GM19023 (cell line): ENCODE results near the gene SRSF4.
"Not testable (repeated sequence)": the region's sequence is repeated elsewhere in the genome, so short reads cannot be mapped to it uniquely, and the experiment has no call there.

Source experiments
- ATAC-seq: cut with Tn5 transposase; IDR thresholded peaks from one replicate; pipeline ENCODE4 v1.9.1; 2021; ENCODE audit warnings: mild to moderate bottlenecking, moderate library complexity; ENCODE audit not compliant: unreplicated experiment

SRSF4 gene

DNA sequence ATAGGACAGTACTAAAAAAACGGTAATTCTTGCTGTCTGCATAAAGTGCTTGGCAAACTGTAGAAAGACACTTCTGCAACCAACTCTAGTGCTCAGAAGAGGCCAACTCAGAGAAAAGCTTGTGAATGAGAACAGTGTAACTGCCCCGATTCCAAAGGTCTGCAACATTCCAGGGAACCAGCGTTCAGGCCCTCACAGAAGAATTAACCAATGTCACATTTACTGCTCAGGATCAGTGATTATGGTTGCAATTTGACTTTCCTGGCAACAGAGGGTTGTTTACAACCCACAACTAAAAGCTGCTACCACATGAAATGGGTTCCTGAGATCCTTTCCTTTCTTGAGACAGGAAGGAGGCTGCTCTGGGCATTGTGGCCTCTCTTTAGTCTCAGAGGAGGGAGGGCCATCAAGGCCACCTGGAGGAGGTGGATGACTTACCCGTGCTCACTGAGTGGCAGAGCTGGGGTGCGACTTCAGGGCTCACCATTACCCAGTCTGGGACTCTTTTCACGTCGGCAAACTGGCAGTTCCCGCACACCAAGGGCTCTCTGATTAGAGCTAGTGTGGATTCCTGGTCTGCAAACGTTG, 15.3 kb downstream of the SRSF4 start:
- ATAC-seq, result no peak

DNA sequence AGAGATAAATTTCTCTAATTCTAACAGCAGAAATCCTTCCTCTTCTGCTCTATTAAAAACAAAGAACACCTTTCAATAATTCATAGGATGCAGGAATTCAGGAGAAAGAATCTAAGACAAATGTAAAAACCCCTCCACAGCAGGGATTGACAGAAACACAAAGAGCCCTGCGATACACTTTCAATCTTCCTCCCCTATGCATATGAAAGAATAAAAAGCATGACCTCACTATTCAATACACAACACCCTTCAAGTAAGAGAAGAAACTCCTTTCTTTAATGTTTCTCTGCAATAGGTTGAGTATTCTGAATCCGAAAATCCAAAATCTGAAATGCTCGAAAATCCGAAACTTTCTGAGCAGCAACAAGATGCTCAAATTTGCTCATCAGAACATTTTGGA, 17.1 kb downstream of the SRSF4 start:
- ATAC-seq, result no peak

DNA sequence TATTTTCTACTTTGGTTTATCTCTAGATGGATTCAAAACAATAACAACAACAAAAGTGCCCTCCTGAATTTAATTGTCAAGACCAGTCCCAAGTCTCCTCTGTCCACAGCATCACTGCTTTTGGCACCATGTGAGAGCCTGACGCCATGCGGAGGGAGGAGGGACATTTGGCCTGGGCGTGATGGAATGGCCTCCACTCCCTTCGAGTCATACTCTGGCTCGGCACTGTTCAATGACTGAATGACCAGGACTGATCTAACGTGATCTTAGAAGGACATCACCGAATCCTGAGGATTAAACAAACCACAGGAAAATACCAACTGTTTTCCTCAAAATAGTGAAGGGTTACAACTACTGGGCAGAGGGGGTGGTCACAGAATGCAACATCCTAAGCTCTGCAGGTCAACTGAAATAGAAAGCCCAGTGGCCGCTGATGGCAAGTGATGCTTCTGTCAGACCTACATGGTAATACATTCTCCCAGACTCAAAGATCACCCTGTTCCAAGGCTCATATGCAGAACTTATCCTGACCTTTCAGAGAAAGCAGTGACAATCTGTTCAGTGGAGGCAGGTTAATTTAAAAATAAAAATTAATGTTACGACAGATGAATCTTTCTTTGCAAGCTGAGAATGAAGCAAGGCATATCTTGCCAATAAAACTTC, 19.1 kb downstream of the SRSF4 start:
- ATAC-seq, result no peak

DNA sequence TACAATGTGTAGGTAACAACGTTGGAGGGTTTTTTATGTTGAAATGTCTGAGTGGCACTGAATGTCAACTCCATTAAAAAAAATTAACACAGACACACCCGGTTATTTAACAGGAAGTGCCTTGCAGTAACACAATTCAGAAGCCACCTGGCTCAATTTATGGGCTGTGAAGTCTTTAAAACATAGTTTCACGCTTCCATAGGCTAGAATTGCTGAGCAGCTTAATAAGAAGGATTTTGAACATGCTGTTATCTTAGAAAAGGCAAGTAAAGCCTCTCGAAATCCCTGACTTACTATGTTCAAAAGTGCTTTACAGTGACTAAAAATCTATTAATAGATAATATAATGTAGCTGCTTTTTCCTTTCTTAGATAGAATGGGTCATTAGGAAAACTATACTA, 19.7 kb downstream of the SRSF4 start:
- ATAC-seq, result no peak

DNA sequence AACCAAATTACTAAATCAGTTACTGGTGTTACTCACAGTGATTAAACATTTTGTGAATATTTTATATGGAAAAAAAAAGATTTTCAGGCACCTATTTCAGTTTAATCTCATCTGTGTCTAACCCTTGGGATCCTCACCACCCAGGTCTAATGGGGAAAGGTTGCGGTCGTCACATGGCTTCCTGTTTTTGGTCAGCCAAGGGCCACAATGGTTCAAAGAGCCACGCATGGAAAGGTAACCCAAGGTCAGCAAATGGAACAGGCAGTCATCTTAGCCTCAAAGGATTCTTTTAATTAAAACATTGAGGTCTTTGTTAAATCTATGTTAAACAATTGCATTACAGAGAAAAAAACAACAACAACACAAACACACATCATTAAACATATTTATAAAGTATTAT, 21.9 kb downstream of the SRSF4 start:
- no peak for ATAC-seq

DNA sequence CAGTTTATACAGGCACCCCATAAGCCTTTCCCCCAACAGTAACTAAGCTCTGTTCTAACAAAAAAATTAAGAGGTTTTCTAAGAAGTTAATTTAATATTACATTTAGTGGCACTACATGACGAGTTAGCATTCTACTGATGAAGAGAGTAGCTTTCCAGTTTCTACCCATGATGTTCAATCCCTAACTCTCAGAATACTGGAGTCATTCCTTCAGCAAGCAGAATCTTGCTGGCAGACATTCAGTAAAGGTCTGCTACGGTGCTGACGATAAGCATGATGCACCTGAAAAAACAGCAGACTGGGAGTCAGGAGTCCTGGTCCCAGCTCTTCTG, 24.5 kb downstream of the SRSF4 start:
- no peak for ATAC-seq

DNA sequence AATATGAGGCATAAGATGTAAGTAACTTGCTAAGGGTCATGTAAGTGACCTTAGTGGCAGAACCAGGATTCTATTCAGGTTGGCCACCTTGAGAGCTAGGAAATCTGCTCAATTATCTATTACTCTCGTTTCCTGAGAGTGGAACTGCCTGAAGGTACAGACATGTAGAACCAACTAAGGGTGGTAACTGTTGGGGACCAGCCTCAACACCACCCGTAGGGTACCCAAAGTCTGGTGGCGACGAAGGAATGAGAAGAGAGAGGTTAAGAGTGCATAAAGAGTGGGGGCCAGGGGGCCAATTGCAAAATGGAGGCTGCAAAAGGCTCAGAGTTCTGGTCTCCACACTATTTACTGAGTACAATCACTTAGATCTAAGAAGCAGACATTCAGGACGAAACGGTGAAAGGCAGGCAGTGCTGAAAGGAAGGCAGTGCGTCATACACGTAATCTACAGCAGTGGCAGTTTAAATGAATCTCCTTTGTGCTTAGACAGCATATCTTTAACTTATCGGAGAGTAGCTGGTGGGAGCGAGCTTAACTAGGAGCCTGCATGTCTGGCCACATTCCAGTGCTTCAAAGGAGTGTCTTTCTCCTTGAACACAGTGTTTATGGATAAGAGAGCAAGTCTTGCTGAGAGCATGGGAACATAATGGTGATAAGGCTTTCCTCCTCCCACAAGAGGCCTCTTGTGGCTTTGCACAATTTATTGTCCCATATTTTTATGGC, 25.0 kb downstream of the SRSF4 start:
- no peak for ATAC-seq

DNA sequence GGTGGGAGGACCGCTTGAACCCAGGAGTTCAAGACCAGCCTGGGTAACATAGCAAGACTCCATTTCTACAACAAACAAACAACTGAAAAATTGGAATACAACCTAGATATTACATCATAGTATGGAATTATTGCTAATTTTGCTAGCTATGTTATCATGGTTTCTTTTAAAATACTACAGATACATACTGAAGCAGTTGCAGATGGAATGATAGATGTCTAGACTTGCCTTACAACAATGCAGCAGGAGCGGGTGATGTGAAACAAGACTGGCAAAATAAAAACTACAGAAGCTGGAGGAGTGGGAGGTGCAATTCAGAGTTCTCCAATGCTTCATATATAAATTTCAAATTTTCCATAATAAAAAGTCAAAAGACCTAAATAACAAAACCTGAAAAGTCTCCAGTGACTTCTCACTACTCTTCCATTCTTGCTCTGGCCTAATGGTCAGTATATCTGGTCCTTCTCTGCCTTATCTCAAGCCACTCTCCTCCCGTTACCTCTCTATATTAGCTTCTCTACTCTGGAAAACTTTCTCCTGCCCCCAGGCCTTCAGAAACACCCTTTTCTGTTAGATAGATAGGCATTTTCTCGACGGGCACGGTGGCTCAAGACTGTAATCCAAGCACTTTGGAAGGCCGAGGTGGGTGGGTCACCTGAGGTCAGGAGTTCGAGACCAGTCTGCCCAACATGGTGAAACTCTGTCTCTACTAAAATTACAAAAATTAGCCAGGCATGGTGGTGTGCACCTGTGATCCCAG, 29.5 kb downstream of the SRSF4 start:
- no peak for ATAC-seq

DNA sequence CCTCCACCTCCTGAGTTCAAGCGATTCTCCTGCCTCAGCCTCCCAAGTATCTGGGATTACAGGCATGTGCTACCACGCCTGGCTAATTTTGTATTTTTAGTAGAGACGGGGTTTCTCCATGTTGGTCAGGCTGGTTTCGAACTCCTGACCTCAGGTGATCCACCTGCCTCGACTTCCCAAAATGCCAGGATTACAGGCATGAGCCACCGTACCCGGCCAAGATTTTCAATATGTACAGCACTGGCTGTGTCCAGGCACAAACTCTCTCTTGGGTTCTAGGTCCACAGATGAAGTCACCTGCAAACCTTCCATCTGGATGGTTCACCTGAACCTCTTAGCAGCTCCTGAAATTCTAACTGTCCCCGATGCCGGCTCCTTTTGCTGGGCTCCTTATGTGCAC, 31.4 kb downstream of the SRSF4 start:
- ATAC-seq, result not testable (repeated sequence)

DNA sequence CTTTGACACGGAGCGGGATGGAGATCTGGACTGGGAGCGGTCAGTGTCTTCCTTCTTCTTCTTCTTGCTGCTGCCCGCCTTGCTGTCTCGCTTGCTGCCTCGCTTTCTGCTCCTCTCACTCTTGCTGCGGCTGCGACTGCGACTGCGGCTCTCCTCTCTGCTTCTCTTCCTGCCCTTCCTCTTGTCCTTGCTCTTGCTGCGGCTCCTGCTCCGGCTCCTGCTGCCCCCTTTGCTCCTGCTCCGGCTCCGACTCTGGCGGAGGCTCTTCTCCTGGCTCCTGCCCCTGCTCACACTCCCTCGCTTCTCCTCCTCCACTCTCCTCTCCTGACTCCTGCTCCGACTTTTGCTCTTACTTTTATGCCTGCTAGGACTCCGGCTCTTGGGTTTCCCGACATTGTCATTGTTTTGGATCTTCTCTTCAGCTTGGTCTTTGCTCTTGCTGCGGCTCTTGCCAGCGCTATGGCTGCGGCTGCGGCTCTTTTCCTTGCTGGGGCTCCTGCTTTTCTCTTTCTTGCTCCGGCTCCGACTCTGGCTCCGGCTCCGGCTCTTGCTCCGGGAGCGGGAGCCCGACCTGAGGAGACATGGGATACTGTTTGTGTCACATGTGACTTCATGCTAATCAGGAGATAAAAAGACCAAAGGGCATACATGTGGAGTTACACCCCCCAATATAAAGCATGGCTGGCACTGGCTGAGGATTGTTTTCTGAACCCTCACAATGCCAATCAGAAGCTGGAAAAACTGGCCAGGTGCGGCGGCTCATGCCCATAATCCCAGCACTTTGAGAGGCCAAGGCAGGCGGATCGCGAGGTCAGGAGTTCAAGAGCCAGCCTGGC, 32.8 kb downstream of the SRSF4 start:
- no peak for ATAC-seq

DNA sequence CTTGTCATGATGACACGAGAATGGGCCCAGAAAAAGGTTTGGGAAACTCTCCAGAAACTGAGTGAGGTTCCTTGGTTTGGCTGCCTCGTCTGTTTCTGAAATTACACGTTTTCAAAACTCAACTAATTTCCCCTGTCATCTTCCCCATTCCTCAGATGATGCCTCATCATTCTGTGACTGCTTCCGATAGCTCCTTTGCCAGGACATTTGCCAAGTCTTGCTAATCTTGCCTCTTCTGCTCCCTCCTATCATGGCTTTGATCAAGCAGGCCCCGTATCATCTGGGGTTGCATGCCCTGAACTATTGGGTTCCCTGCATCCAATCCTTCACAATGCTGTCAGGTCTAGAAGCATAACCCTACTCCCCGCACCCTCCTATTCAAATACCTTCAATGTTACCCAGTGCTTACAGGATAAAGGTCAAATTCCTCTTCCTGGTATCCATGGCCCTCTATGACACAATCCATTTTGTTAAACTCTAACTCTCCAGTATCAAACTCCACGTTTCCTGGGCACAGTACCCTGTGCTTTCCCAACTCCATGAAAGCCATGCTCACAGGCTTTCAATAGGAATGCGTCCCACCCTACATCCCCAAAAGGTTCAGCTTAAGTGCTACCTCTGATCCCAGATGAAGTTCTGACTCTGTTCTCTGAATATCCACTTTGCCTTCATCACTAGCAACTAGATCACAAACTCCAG, 35.8 kb downstream of the SRSF4 start:
- no peak for ATAC-seq

DNA sequence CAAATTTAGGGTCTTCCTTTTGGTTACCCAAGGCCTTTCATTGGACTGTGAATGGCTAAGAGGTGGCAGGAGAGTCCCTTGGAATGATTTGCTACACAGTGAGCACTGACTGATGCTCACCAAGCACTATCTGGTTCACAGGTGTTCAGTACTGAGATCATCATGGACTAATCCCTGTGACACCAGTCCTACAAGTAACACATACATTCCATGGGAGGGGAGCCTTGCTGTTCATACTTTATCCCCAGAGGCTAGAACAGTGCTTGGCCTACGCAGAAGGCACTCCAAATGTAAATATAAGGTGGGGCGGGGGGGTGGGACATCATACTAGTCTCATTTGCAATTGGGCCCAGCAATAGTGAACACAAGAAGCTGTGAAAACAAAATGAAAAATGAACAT, 37.5 kb downstream of the SRSF4 start:
- no peak for ATAC-seq

DNA sequence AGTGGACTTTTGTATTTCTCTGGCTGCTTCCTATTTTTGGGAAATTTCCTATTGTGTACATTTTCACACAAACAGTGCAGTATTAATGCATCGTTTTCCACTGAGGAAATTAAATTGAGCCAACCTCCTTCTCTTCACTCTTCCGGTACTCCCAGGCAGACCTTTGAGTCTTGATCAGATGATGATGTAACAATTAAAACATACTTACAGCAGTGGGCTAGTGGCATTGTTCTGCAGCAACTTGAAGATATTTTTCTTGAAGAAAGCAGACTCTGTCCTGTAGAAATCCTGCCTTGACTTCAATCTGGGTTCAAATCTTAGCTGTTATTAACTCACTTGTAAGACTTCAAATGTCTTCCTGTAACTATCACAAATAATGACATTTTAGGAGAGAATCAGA, 39.0 kb downstream of the SRSF4 start:
- no peak for ATAC-seq

DNA sequence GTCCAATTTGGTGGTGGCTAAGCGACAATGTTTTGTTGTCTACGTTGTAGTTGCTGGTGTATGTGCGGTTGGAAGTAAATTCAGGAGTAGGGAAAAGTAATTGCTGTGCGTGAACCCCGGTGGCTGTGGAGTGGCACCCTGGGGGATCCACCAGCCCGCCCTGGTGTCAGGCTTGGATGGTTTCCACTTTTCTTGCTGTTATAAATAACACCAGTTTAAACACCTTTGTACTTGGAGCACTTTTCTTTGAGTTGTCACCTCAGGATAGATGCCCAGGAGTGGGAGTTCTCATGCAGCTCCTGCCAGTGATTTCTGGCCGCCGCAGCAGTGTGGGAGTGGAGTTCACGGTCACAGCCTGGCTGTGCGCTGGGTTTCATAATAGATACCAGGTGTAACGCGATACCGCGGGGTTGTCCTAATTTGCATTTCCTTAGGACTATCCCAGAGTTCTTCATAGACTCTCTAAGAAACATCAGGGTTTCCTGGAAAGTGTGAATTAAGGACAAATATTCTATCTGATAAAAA, 45.2 kb downstream of the SRSF4 start:
- no peak for ATAC-seq

DNA sequence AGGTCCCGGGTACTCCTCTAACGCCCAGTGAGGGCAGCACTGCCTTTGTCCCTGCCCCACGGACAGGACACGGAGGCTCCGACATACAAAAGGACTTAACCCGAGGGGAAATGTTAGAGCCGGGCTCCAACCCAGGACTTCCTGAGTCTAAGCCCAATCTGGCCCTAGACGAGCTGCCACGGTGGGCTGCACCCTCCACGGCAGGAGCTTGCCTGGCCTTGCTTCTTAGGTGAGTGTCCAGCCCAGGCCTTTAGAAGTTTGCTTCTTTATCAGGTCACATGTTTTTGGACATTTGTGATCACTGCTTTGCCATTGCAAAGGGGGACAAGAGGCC, 47.0 kb downstream of the SRSF4 start:
- no peak for ATAC-seq

DNA sequence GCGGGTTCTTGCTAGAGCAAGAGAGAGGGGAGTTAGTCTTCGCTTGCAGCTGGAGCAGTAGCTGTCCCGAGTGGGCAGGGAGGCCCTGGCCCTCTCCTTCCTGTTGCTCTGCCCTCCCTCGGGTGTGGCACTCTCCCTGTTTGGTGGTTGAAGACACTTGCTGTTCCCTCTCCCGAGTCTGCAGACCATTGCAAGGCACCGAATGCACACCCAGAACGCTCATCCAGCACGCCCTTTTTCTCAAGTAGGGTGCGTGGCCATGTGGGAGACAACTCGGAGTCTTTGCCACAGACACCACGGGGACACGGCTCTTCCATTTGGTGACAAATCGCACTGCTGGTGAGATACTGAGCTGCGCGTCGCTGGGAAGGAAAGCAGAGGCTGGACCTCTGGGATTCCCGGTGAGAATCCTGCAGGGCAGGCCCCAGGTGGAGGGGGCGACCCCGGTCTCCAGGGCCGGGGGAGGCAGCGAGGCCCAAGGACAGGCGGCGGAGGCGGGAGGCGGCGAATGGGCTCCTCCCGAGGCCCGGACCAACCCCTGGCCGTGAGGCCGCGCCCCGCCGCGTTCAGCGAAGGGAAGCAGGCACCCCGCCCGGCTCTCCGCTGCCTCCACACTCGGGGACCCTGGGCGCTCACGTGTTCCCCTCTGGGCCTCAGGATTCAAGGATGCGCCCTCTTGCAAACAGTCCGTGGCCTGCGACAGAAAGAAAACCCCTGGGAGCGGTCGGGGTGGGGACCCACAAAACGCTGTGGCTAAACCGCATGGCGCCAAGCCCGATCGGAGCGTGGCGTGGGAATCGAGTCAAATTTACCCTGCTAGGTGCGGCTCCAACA, 47.6 kb downstream of the SRSF4 start:
- no peak for ATAC-seq

DNA sequence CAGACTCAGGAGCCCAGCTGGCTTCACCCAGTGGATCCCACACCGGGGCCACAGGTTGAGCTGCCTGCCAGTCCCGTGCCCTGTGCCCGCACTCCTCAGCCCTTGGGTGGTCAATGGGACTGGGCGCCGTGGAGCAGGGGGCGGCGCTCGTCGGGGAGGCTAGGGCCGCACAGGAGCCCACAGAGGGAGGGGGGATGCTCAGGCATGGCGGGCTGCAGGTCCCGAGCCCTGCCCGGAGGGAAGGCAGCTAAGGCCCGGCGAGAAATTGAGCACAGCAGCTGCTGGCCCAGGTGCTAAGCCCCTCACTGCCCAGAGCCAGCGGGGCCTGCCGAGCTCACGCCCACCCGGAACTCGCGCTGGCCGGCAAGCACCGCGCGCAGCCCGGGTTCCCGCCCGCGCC, 50.6 kb downstream of the SRSF4 start:
- not testable (repeated sequence) for ATAC-seq

DNA sequence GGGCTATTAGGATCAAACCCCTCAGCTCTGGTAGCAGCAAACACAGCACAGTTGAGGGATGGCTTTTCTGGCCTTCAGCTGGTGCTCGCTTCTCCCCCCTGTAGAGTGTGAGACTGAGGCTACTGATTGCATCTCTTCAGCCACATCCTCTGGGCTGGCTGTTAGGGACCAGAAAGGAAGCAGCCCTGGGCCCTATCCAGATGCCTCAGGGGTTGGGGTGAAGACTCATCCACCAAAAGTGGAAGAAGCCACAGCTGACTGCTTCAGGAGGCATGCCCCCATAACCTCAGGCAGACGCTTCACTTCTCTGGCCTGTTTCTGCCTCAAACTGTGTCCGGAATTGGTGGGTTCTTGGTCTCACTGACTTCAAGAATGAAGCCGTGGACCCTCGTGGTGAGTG, 51.8 kb downstream of the SRSF4 start:
- no peak for ATAC-seq

DNA sequence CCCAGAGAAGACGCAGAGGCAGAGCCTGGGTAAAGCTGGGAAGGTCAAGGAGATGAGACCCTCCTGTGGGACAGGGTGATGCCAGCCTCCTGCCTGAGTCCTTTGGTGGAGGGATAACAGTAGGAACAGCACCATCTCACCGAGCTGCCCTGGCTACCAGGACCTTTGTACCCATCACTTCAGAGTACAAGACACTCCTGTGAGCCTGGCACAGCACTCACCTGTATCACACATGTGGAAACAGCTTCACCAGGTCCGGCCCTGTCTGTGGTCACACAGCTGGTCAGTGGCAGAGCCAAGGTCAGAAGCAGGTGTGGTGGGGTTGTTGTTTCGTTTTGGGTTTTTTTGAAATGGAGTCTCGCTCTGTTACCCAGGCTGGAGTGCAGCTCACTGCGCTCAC, 53.0 kb downstream of the SRSF4 start:
- ATAC-seq, result no peak
